ENCODE data around the gene TOP3A. TPM values are rescaled to one million over a fixed set of nuclear protein-coding genes. Genes with fewer than 3 reads are reported as not detected.

Gene TOP3A
- total RNA-seq, 4 donors from 2014 or later = 25.7 to 49.7 (median 35.0) TPM

DNA sequence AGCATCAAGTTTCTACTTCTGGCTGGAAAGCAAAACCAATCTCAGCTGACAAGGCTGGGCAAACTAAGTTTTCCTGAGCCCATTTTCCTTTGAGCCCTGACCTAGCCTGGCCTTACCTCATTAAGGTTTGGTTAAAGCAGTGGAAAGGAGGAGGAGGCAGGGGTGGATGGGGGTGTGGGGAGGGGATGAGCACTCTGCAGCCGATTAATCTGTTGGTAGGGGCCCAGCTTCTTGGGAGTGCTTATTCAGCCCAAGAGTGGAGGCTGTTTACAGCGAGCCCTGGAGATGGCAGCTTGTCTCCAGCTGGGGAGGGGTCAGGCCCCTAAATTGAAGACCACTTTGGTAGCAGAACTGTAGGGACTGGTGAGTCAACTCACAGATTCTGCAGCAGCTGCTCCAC lies 12.3 kb upstream of the TOP3A start:
- no peak for TF ChIP-seq POLR2A (IDR thresholded peaks at IDR 0.05)
- TF ChIP-seq, protein P1, sequence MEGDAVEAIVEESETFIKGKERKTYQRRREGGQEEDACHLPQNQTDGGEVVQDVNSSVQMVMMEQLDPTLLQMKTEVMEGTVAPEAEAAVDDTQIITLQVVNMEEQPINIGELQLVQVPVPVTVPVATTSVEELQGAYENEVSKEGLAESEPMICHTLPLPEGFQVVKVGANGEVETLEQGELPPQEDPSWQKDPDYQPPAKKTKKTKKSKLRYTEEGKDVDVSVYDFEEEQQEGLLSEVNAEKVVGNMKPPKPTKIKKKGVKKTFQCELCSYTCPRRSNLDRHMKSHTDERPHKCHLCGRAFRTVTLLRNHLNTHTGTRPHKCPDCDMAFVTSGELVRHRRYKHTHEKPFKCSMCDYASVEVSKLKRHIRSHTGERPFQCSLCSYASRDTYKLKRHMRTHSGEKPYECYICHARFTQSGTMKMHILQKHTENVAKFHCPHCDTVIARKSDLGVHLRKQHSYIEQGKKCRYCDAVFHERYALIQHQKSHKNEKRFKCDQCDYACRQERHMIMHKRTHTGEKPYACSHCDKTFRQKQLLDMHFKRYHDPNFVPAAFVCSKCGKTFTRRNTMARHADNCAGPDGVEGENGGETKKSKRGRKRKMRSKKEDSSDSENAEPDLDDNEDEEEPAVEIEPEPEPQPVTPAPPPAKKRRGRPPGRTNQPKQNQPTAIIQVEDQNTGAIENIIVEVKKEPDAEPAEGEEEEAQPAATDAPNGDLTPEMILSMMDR (IDR thresholded peaks at IDR 0.05) = no peak
- no peaks in the 10 kb centered on the region for H3K9me3 ChIP-seq
- H3K4me3 ChIP-seq = no peak overlapping the region
- H3K27ac ChIP-seq = no peak overlapping the region
- no peaks in the 10 kb centered on the region for H3K27me3 ChIP-seq
- H3K4me1 ChIP-seq = no peaks in the 10 kb centered on the region
- H3K36me3 ChIP-seq = peaks cover 0 to 98% (median 0%) of the 10 kb centered on the region in 3 donors
- DNase-seq = no peak

DNA sequence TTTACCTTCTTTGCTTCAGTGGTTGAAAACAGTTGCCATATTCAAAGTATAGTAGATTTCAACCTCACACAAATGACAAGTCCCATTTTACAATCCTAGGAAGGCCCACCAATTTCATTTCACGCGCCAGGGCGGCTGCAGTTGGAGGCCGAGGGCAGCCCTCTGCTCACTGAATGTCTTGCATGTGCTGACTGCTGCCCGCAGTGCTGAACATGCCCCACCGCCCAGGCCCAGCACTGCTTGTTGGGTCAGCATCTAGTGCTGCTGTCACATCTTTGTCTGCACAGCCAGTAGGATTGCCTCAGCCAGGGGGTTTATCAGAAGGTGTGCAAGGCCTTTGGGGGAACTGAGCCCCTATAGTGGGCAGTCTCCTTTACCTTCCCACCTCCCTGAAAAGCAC lies 11.8 kb upstream of the TOP3A start:
- no peaks in the 10 kb centered on the region for H3K4me1 ChIP-seq
- peaks cover 0 to 95% (median 0%) of the 10 kb centered on the region in 3 donors for H3K36me3 ChIP-seq
- no peaks in the 10 kb centered on the region for H3K9me3 ChIP-seq
- no peak overlapping the region for H3K27ac ChIP-seq
- no peak overlapping the region for H3K4me3 ChIP-seq
- TF ChIP-seq, protein P1 (IDR thresholded peaks at IDR 0.05) = no peak
- no peak for TF ChIP-seq POLR2A (IDR thresholded peaks at IDR 0.05)
- H3K27me3 ChIP-seq = no peaks in the 10 kb centered on the region
- no peak for DNase-seq

DNA sequence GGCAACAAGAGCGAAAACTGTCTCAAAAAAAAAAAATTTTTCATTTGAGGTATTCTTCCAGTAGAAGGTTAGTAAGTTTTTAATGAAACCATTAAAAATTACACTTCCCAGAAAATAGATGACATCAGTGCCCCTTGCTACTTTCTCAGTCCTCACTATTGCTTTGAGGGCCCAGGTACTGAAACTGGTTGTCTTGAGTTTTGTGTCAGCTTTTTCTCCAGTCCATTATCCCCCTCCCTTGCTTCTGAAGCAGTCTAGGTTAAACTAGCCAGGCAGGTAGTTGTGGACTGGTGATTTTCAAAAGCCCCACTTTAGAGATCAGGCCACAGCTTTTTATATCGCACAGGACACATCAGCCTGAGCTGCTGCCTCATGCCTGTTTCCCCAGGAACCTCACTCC lies 11.2 kb upstream of the TOP3A start:
- Histone ChIP-seq H3K4me3 (no peak overlapping the region), H3K27me3 (no peaks in the 10 kb centered on the region), H3K27ac (no peak overlapping the region), H3K4me1 (no peaks in the 10 kb centered on the region), H3K9me3 (no peaks in the 10 kb centered on the region), H3K36me3 (peaks cover 0 to 91% (median 0%) of the 10 kb centered on the region in 3 donors)
- peak in 1 of 3 donors; percentile 3 for DNase-seq
- TF ChIP-seq POLR2A (IDR thresholded peaks at IDR 0.05) = no peak
- TF ChIP-seq, protein P1 (IDR thresholded peaks at IDR 0.05) = no peak

DNA sequence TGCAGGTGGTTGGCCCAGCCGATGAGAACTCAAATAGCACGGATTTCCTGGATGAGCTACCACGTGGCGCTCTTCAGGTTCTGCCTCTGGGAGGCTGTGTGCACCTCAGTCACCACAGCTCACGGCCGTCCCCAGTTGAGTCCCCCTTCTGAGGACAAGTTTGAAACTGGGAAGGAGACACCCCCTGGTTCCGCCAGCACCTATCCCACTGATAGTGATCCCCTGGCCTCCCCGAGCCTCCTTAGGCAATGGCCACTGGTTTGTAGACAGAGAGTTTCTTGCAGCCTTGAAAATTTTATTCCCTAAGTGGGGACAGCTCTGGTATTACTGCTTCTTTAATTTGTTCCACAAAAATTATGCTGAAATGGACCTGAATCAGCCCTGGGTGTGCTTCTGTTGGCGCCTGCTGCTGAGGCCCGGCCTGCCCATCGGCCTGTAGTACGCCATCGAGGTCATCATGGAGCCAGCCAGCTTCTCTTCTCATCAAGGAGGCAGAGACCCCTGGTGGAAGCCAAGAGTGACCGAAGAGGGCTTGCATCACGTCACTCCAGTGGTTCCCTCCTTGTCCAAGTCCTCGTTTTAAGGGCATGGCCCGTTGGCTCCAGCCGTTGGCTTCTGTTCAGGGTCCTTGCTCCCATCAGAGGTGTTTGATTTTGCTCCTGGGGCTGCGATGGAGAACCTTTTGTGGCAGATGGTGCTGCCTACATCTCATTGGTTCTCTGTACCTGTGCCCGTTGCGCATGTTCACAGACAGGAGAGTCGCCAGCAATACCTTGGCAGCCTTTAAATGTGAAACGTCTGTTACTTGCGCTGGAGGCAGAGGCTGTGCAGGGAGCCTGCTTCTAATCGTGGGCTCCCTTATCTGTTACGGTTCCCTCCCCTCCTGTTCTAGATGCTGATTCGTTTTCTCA lies 9.6 kb upstream of the TOP3A start:
- no peak overlapping the region for H3K27ac ChIP-seq
- TF ChIP-seq POLR2A (IDR thresholded peaks at IDR 0.05) = no peak
- TF ChIP-seq, protein P1 (IDR thresholded peaks at IDR 0.05) = no peak
- no peak for DNase-seq
- no peak overlapping the region for H3K4me3 ChIP-seq
- no peaks in the 10 kb centered on the region for H3K9me3 ChIP-seq
- peaks cover 0 to 15% (median 7%) of the 10 kb centered on the region in 4 donors for H3K4me1 ChIP-seq
- peaks cover 0 to 85% (median 0%) of the 10 kb centered on the region in 3 donors for H3K36me3 ChIP-seq
- H3K27me3 ChIP-seq = no peaks in the 10 kb centered on the region

DNA sequence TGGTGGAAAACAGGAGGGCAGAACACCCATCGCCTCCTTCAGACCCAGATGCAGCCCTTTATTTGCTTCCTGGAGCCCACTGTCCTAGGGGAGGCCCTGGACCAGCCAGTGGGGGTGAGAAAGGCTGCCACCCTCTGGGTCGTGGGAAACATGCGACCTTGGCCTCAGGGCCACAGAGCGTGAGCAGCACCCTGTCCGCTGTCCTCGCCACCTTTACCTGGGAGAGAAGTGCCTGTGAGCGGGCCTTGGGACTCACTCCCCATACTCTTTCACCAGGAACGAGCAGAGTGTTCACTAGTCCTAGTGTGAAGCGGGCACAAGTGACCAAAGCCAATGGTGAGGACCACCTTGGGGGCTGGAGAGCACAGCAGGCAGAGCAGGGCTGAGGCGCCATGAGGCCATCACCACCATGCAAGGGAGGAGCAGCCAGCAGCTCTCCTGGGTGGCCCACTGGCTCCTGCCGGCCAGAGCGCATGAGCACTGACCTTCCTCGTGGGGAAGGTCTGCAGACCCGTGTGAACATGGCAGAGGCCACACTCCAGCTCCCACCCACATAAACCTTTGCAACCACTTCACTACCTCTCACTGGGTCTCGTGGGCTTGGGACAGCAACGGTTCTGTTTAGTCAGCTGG lies 8.8 kb upstream of the TOP3A start:
- no peak for DNase-seq
- no peak overlapping the region for H3K27ac ChIP-seq
- no peaks in the 10 kb centered on the region for H3K27me3 ChIP-seq
- no peaks in the 10 kb centered on the region for H3K9me3 ChIP-seq
- H3K4me3 ChIP-seq = no peak overlapping the region
- TF ChIP-seq POLR2A (IDR thresholded peaks at IDR 0.05) = no peak
- TF ChIP-seq, protein P1 (IDR thresholded peaks at IDR 0.05) = no peak
- H3K4me1 ChIP-seq = peaks cover 0 to 23% (median 12%) of the 10 kb centered on the region in 4 donors
- H3K36me3 ChIP-seq = peaks cover 0 to 85% (median 0%) of the 10 kb centered on the region in 3 donors
